HG02678 (cell line): ENCODE results near the gene WNK4.
"Not testable (repeated sequence)": the region's sequence is repeated elsewhere in the genome, so short reads cannot be mapped to it uniquely, and the experiment has no call there.

Source experiments
- ATAC-seq: cut with Tn5 transposase; IDR thresholded peaks from one replicate; pipeline ENCODE4 v1.9.1; 2021; ENCODE audit warnings: mild to moderate bottlenecking, moderate library complexity; ENCODE audit not compliant: unreplicated experiment

Gene WNK4

DNA sequence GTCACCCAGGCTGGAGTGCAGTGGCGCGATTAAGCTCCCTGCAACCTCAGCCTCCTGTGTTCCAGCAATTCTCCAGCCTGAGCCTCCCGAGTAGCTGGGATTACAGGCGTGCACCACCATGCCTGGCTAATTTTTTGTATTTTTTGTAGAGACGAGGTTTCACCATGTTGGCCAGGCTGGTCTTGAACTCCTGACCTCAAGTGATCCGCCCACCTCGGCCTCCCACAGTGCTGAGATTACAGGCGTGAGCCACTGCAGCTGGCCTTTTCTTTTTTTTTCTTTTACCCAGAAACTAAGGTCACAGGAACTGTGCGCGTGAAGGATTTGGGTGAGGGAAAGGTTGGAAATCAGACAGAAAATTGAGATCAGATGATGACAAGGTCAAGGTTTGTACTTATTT, 10.4 kb upstream of the WNK4 start:
- not testable (repeated sequence) for ATAC-seq

DNA sequence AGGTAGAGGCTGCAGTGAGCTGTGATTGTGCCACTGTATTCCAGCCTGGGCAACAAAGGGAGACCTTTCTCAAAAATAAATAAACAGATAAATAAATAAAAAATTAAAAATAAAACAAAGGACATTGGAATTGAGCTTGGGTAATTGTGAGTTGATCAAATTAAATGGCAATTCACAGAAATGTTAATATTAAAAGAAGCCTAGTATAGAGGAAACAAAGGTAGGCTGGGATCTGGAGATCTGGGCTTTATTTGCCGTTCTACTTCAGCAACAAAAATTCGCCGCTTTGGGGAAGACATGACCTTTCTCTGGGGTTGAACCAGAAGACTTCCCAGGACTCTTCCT, 7.5 kb upstream of the WNK4 start:
- ATAC-seq = no peak

DNA sequence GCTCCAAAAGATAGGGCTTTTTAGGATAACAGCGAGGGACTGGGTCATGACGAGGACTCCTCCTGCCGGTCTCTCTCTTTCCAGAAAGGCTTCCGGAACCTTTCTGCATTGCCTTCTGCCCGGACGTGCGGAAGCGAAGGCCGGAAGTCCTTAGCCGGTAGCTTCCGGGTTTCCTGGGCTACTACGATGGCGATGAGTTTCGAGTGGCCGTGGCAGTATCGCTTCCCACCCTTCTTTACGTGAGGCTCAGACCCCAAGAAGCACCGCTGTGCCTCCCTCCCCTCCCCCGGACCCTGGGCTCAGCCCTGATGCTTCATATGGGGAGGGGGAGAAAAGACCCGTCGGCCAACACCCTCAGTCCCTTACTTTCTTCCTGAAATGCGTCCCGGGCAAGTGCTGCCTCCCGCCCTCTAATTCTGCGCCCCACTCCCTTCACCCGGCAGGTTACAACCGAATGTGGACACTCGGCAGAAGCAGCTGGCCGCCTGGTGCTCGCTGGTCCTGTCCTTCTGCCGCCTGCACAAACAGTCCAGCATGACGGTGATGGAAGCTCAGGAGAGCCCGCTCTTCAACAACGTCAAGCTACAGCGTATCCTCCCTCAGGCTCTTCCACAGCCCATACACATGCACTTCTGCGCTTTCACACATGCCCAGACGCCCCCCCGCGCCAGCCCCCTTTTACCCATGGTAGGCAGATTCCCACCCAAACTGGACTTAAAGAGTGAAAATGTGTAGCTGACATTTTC, 6.9 kb upstream of the WNK4 start, which contains the start of gene VPS25:
Gene VPS25, plus strand, starts transcription at position 160 of the 746 bp plus-strand sequence. Its CDS starts 27 bp downstream, at position 187.
- ATAC-seq = peak; percentile 82

DNA sequence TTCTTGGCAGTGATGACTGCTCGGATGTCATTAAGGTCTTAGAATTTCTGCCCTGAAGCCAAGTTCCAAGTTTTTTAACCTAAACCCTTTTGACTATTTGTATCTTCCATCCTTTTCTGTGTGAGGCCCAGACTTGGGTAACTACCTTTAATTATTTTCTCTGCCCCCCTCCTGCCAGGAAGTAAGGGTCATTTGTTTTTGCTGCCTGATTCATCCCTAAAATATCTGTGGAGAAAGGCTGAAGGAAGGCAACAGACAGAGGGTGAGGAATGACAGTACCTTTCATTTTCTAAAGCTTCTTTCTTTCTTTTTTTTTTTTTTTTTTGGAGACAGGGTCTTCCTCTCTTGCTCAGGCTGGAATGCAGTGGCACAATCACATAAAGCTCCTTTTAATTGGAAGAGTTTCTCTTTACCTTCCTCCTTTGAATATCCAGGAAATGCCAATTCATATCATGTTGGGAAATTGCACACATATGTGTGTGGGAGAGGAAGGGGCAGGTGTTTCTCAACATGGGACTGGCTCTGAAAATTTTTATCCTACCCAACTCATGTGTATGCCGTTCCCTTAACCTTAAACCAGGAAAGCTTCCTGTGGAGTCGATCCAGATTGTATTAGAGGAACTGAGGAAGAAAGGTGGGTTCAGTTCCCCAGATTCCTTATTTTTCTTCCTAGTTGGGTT, 6.2 kb upstream of the WNK4 start:
- no peak for ATAC-seq

DNA sequence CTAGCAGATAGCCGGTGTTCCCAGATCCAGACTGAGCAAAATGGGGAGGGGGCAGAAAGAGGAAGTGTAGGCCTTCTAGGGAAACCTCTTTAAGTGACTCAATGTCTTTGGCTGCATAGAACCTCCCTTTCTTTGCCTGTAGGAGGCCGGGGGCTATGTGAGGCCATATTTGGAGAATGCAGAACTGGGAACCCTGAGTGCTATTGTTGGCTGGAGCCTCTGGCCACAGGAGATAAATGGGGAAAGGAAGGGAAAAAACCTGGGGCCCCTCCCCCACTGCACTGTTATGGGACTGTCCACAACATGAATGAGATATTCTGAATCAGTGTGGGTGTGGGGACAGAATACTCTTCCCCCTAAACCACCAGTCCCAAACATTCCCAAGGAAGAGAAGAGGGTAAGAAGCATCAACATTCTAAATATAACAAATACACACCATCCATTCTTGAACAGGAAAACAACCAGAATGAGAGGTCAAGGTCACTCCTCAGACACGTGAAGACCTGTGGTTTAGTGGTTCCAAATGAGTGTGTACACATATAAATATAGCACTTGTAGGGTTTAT, 4.8 kb upstream of the WNK4 start:
- no peak for ATAC-seq

DNA sequence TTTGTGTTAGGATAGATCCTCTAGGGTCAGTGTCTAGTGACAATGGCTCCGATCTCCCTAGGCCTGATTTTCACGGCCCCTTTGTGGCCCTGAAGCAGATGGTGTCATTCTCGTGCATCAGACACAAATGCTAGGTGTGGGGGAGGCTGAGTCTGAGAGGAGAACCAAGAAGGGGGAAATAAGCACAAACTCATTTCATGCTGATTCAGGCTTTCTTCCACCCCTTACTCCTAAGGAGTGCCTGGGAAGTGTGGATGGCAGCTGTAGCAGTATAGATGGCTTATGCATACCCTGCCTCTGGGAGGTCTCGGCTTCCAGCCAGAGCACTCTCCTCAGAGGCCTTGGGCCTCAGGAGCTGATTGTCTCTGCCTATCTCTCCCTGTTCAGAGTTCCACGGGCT, 1.8 kb upstream of the WNK4 start:
- no peak for ATAC-seq

DNA sequence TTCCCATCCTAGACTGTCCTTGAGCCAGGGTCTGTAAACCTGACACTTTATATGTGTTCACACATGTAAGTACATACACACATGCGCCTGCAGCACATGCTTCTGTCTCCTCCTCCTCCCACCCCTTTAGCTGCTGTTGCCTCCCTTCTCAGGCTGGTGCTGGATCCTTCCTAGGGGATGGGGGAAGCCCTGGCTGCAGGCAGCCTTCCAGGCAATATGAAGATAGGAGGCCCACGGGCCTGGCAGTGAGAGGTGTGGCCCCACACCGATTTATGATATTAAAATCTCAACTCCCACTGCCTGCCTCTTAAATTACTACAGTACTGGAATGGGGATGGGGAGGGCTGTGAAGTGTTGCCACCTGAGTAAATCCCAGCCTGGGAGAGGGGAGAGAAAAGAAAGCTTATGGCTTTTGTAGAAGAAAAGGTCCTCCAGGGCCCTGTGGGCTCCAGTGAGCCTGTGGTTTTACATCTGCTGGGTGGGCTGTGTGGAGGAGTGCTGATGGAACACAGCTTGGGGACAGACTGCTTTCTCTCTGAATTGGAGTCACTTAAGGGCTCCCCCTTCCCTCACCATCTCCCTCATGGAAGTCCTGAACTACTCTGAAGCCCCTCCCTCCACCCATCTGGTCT, 990 bp upstream of the WNK4 start:
- no peak for ATAC-seq

DNA sequence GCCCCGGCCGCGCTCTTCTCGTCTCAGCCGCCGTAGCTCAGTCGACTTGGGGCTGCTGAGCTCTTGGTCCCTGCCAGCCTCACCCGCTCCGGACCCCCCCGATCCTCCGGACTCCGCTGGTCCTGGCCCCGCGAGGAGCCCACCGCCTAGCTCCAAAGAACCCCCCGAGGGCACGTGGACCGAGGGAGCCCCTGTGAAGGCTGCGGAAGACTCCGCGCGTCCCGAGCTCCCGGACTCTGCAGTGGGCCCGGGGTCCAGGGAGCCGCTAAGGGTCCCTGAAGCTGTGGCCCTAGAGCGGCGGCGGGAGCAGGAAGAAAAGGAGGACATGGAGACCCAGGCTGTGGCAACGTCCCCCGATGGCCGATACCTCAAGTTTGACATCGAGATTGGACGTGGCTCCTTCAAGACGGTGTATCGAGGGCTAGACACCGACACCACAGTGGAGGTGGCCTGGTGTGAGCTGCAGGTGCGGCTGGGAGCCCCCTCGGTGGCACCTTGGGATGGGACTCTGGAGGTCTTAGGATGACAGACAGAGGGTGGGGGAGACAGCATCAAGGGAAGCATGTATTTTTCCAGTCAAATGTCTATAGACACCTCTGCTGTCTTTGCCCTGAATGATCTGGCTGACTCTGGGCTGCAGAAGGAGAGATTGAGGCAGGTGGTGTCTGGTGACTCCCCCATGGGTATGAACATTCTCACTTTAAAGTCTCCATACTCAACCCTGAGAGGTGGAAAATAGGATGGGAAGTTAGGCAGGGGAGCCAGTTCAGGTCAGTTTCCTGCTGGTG, 635 bp downstream of the WNK4 start:
- ATAC-seq = no peak

DNA sequence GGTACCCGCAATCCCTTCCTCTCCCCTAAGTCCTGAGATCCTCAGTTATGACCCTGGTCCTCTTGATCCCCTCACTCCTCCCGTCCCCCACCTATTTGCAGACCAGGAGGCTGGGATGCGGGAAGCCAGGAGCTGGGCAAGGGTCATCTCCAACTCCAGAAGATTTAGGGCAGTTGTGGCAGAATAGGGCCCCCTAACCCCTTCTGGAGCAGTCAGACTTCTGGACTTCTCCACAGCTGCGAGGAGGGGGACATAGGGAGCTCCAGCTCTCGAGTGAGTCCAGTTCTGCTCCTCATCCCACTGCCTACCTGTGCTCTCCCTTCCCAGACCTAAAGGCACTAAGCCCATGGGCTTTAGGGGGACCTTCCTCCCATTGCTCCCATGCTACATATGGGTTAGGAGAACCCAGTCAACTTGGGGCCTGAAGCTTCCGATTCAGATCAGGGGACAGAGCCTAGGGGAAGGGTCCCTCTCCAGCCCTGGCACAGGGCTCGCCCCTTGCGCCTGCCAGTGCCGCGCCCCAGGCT, 1.3 kb downstream of the WNK4 start:
- no peak for ATAC-seq

DNA sequence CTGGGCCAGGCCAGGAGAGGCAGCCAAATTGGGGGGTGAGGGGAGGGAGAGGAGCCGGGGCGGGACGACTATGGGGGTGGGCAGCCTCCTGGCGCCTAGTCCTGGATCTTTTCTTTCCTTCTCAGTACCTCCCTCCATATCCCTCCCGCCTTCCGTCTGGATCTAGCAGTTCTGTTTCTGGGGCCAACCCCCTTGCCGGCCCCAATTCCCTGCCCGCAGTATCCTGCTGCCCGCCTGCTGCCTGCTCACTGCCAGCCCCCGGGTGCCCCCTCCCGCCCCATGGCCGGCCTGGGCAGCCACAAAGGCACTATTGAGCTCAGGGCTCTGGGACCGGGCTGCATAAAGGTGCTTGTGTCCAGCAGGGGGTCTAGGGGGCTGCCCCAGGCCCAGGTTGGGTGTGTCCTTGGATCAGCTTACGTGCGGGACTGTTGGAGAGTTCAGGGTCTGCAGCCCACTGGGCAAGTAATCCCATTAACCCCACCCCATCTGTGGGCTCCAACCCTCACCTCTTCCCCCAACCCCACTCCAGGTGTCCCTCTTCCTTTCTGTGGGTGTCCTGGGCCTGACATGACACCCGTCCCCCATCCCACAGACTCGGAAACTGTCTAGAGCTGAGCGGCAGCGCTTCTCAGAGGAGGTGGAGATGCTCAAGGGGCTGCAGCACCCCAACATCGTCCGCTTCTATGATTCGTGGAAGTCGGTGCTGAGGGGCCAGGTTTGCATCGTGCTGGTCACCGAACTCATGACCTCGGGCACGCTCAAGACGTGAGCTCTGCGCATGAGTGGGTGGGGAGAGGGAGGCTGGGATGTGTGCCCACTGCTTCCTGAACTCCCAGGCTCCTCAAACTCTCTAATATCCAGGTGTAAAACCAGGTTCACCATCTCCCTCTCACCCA, 2.0 kb downstream of the WNK4 start:
- ATAC-seq = no peak

DNA sequence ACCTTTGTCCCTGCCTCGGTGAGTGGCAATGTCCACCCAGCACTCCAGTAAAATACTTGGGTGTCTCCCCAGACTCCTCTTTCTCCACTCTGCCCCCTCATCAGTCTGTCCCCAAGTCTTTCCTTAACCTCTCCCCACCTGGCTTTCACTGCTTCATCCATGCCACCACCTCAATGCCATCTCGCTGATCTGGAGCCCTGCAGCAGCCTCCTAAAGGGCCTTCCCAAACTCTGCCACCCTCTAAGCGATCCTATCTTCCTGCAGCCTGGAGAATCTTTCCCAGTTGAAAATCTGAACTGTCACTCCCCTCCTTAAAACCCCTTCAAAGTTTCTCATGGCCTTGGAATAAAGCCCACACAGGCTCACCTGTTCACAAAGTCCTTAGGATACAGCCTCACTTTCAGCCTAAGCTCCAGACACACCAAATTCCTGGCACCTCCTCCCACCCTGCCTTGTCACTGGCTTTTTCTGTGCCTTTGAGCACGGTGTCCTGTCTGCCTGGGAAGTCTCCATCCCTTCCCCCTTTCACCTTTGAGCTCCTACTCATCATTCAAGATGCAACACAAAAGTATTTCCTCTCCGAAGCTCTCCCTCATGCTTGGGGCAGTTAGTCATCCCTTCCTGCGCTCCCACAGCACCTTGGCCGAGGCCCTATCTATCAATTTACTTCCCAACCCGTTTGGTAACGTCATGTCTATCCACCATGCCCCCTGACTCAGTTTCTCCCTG, 2.8 kb downstream of the WNK4 start:
- ATAC-seq = no peak

DNA sequence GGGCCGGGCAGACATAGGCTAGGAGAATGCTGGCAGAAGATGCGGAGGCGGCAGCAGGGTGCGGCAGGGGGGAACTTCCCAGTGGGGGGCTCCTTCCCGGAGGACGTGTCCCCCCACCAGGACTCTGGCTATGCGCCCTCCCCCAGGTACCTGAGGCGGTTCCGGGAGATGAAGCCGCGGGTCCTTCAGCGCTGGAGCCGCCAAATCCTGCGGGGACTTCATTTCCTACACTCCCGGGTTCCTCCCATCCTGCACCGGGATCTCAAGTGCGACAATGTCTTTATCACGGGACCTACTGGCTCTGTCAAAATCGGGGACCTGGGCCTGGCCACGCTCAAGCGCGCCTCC, 3.4 kb downstream of the WNK4 start:
- no peak for ATAC-seq

DNA sequence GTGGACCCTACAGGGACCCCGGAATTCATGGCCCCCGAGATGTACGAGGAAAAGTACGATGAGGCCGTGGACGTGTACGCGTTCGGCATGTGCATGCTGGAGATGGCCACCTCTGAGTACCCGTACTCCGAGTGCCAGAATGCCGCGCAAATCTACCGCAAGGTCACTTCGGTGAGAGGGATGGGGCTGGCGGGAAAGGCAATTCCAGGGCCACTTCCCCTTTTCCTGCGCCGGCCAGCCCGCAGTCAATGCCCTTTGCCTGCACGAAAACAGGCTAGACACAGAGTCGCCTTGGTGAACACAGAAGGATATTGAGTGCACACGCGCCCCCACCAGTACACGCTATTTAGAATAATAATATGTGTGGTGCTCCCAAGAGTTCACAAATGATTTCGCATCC, 4.0 kb downstream of the WNK4 start:
- no peak for ATAC-seq

DNA sequence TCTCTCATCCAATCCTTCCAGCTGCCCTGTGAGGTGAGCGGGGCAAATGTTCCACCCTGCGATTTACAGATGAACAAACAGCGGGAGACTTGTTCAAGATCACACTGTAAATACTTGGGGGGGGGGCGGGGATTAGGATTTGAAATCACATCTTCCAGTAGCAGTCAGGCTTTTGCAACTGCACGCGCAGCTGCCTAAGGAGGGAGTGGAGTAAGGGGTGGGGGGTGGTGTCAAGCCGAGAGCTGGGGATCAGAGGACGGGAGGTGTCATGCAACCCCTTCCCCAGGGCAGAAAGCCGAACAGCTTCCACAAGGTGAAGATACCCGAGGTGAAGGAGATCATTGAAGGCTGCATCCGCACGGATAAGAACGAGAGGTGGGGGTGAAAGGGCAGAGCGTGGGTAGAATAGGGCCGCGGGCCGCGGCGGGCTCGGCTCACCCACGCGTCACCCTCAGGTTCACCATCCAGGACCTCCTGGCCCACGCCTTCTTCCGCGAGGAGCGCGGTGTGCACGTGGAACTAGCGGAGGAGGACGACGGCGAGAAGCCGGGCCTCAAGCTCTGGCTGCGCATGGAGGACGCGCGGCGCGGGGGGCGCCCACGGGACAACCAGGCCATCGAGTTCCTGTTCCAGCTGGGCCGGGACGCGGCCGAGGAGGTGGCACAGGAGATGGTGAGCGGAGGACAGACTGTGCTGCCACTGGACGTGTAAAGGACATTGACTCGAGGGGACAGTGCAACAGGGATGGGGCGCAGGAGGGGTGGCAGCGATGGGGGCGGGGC, 4.6 kb downstream of the WNK4 start:
- ATAC-seq = no peak

DNA sequence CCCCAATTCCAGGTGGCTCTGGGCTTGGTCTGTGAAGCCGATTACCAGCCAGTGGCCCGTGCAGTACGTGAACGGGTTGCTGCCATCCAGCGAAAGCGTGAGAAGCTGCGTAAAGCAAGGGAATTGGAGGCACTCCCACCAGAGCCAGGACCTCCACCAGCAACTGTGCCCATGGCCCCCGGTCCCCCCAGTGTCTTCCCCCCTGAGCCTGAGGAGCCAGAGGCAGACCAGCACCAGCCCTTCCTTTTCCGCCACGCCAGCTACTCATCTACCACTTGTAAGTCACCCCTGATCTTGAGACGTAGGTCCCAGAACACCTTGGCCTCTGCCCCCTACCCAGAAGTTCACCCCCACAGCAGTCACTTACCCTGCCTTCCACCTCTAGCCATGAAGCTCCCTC, 6.9 kb downstream of the WNK4 start:
- no peak for ATAC-seq

DNA sequence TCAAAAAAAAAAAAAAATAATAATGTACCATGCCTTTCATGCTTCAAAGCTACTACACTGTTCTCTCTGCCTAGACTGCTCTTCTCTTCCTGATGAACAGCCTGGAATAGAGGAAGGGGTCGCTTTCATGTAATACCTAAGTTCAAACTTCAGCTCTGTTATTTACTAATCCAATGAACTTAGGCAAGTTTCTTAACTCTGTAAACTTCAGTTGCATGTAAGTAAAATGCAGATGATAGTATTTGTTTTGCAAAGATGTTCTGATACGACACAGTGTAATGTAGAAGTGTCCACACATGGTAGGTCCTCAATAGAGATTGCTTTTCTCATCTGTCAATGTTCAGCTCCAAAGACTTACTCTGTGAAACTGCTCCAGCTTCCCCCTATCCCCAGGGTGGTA, 11.5 kb downstream of the WNK4 start:
- no peak for ATAC-seq

DNA sequence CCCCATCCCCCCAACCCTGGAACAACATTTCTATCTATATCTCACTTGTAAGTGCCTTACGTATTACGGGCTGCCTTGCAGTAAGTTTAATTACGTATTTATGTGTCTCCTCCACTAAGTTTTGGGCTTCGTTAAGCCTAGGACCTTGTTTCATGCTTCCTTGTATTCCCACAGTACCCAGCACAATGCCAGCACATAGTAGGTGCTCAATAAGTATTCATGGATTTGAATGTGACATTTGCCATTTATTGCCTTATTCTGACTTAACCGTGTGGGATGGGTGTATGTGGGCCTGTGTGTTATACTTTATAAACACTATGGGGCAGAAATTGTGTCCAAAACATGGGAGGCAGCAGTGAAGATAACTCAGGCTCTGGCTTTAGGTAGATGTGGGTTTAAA, 12.1 kb downstream of the WNK4 start:
- no peak for ATAC-seq

DNA sequence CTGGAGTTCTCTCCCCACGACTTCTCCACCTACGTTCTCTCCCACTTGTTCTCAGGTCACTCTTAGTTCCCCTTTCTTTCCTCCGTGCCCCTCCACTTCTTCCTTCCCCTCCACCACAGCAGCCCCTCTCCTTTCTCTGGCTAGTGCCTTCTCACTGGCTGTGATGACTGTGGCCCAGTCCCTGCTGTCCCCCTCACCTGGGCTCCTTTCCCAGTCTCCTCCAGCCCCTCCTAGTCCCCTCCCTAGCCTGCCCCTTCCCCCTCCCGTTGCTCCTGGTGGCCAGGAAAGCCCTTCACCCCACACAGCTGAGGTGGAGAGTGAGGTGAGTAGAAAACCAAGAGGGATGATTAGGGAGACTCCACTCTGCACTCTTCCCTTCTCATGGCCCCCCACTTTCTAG, 14.7 kb downstream of the WNK4 start:
- ATAC-seq = no peak

DNA sequence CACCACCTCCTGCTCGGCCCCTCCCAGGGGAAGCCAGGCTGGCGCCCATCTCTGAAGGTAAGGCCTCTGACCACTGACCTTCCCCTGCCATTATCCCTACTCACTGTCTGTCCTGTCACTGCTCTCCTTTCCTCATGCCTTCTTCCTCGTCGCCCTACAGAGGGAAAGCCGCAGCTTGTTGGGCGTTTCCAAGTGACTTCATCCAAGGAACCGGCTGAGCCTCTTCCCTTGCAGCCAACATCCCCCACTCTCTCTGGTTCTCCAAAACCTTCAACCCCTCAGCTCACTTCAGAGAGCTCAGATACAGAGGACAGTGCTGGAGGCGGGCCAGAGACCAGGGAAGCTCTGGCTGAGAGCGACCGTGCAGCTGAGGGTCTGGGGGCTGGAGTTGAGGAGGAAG, 15.1 kb downstream of the WNK4 start:
- ATAC-seq = no peak
